HG03108 (cell line): Measurements from ENCODE around the gene LRP2.

Experiments
- ATAC-seq: cut with Tn5 transposase; IDR thresholded peaks from one replicate; pipeline ENCODE4 v1.9.1; 2021; ENCODE audit warnings: moderate library complexity; ENCODE audit not compliant: unreplicated experiment

LRP2 gene

DNA sequence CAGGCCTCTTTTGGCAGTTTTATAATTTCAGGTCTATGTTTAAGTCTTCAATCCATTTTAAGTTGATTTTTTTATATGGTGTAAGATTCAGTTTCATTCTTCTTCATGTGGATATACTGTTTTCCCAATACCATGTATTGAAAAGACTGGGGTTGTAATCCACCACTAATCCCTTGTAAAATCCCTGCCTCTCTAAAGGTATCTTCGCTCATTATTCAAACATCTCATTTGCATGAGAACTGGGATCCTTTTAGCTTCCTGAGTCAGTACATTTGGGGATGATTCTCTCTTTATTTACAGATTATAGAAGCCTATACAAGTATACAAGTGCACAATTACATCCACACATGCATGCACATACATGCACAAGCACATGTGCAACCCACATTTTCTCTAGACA, 267.7 kb downstream of the LRP2 start:
- no peak for ATAC-seq

- no peak for ATAC-seq
Observed at GRCh38 chr2:169093535-169093934, 268.8 kb downstream of the LRP2 start.

GRCh38 chr2:169091761-169092519, 270.4 kb downstream of the LRP2 start:
- ATAC-seq = no peak

- no peak for ATAC-seq
Observed at GRCh38 chr2:169091256-169091655, 271.1 kb downstream of the LRP2 start.

DNA sequence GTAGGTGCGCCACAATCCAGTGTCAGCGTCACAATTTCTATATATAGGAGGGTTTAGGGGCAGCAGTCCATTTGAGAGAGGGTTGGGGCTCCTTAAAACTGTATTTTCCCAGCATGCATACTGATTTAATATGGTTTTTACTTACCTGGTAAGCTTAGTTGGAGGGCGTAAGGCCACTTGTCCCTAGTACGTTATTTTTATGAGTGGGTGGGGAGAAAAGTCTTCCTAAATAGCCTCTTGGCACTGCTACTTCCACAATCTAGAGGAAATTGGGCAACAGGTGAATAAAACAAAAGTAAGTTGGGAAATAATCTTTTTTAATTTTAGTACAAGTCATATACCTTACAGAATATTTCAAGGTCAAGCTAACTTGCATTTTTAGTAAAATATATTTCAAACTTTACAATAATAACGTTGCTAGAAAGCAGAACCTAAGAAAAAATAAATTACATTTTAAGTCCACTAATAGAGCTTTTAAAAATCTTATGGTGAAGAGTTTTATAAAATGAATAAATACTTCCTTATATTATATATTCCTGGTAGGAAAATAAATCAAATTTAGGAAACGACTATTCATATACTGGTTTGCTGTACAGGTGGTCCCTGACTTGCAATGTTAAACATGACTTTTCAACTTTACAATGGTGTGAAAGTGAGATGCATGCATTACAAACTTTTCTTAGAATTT, 272.1 kb downstream of the LRP2 start:
- ATAC-seq = no peak

DNA sequence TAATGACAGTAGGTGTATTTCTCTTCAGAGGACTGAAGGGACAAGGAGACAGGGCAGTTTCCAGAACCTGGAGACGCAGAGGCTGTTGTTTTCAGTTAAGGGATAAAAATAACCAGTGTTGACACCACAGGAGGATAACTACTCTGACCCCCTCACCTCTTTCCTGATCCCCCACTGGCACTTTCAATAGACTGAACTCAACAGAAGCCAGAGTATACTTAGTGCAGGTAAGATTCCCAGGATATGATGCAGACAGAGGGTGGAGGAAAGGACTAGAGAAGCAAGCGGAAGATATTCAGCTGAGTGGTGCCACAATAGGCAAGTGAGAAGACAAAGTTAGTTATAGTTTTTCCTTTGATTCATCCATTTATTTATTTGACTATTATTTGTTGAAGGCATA, 273.2 kb downstream of the LRP2 start:
- no peak for ATAC-seq

- no peak for ATAC-seq
Observed at GRCh38 chr2:169087757-169088379, 274.5 kb downstream of the LRP2 start.

DNA sequence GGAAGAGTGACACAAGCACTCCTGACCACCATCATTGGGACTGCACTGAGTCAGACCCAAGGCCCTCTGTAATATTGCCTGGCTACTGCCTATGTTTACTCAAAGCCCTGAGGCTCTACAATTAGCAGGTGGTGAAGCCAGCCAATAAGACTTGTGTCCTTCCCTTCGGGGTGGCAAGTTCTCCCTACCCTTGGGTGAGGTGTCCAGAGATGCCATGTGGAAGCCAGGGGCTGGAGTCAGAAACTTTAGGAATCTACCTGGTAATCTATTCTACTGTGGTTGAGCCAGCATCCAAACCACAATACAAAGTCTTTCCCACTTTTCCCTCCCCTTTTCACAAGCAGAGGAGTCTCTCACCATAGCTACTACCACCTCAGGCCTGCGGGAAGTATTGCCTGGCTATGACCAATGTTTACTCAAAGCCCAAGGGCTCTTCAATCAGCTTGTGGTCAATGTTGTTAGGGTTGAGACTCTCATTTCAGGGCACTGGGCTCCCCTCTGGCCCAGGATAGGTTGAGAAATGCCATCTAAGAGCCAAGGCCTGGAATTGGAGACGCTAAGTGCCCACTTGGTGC, 275.4 kb downstream of the LRP2 start:
- ATAC-seq = no peak

DNA sequence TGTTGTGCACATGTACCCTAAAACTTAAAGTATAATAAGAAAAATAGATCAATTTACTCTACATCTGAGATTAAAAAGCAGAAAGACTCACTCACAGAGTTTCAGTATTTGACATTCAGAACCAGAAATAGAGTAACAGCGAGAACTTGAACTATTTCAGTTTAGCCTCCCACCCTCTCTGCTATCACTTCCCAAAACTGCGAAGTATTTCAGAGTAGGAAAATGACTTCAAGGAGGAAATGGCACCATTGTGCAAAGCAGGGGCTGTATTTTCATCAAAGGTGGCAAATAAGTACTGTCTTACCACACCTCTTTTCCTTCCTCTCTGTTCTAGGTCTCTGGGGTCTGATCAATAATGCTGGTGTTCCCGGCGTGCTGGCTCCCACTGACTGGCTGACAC, 279.3 kb downstream of the LRP2 start:
- no peak for ATAC-seq

- ATAC-seq = no peak
Observed at GRCh38 chr2:169081551-169081950, 280.8 kb downstream of the LRP2 start.

DNA sequence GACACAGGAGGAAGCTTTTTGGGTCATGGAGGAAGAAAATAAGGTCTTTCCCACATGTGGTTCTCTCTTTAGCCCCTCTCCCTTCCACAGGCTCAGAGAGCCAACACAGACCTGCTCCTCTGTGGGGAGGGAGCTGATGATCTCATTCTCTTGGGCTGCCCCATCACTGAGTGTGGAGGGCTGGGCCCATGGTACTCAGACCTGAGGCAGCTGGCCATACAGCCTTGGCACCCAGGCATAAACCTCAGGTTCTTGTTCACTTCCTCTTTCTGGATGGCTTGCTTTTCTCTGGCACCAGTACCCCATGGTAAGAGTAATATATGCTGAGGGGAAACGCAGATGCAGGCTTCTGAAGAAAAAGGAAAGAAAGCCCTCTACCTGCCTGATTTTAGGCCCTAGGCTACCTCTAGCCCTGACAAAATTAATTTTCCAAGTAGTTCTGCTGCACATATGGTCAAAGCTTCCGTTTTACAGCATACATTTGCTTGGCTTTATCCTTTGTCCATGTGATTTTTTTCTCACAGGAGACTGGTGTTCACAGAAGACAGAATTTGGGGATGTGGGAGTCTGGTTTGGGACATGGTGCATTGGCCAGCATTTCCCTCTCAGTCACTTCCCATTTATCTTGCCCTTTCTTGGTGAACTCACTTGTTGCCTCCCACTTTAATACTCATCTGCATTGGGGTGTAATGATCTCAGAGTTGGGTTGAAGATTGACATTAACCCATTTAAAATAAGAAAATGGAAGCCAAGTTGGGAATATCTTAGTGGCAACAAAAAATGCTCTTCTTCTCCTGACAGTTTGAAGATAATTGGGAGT, 281.9 kb downstream of the LRP2 start:
- ATAC-seq = peak; percentile 91

- no peak for ATAC-seq
Observed at GRCh38 chr2:169077674-169078240, 284.6 kb downstream of the LRP2 start.
